ENCODE results near the gene HARBI1.

HARBI1 gene

GRCh38 chr11:46635557-46636139 lies 18.6 kb upstream of the HARBI1 start:
- no peak for DNase-seq (ENCODE audit: low read depth in 2 of 3, low spot score in 2 of 3)

- DNase-seq (ENCODE audit: low read depth in 2 of 3, low spot score in 2 of 3), result no peak
Measured at GRCh38 chr11:46633291-46634217, 16.5 kb upstream of the HARBI1 start.

- DNase-seq (ENCODE audit: low read depth in 2 of 3, low spot score in 2 of 3), result no peak
Measured at GRCh38 chr11:46632502-46632901, 15.5 kb upstream of the HARBI1 start.

GRCh38 chr11:46631676-46632075 lies 14.6 kb upstream of the HARBI1 start:
- no peak for DNase-seq (ENCODE audit: low read depth in 2 of 3, low spot score in 2 of 3)

GRCh38 chr11:46630237-46630636 lies 13.2 kb upstream of the HARBI1 start:
- DNase-seq (ENCODE audit: low read depth in 2 of 3, low spot score in 2 of 3), result no peak

GRCh38 chr11:46628961-46629360 lies 11.9 kb upstream of the HARBI1 start:
- DNase-seq (ENCODE audit: low read depth in 2 of 3, low spot score in 2 of 3), result no peak

GRCh38 chr11:46625406-46625805 lies 8.4 kb upstream of the HARBI1 start:
- DNase-seq (ENCODE audit: low read depth in 2 of 3, low spot score in 2 of 3), result no peak

- no peak for DNase-seq (ENCODE audit: low read depth in 2 of 3, low spot score in 2 of 3)
Measured at GRCh38 chr11:46618837-46619236, 1.8 kb upstream of the HARBI1 start.

GRCh38 chr11:46617972-46618314 lies 916 bp upstream of the HARBI1 start:
- no peak for DNase-seq (ENCODE audit: low read depth in 2 of 3, low spot score in 2 of 3)

GRCh38 chr11:46616551-46617133 lies 385 bp downstream of the HARBI1 start:
- DNase-seq (ENCODE audit: low read depth in 2 of 3, low spot score in 2 of 3), result no peak

GRCh38 chr11:46615756-46616155 lies 1.3 kb downstream of the HARBI1 start:
- DNase-seq (ENCODE audit: low read depth in 2 of 3, low spot score in 2 of 3), result no peak

- DNase-seq (ENCODE audit: low read depth in 2 of 3, low spot score in 2 of 3), result no peak
Measured at GRCh38 chr11:46612326-46612725, 4.7 kb downstream of the HARBI1 start.

GRCh38 chr11:46611526-46612304 lies 5.3 kb downstream of the HARBI1 start:
- no peak for DNase-seq (ENCODE audit: low read depth in 2 of 3, low spot score in 2 of 3)

GRCh38 chr11:46609386-46609785 lies 7.6 kb downstream of the HARBI1 start:
- no peak for DNase-seq (ENCODE audit: low read depth in 2 of 3, low spot score in 2 of 3)

- no peak for DNase-seq (ENCODE audit: low read depth in 2 of 3, low spot score in 2 of 3)
Measured at GRCh38 chr11:46607516-46607915, 9.5 kb downstream of the HARBI1 start.

GRCh38 chr11:46604796-46605195 lies 12.2 kb downstream of the HARBI1 start:
- DNase-seq (ENCODE audit: low read depth in 2 of 3, low spot score in 2 of 3), result no peak

- DNase-seq (ENCODE audit: low read depth in 2 of 3, low spot score in 2 of 3), result no peak
Measured at GRCh38 chr11:46603704-46604308, 13.2 kb downstream of the HARBI1 start.

- no peak for DNase-seq (ENCODE audit: low read depth in 2 of 3, low spot score in 2 of 3)
Measured at GRCh38 chr11:46601129-46601528, 15.9 kb downstream of the HARBI1 start.

- no peak for DNase-seq (ENCODE audit: low read depth in 2 of 3, low spot score in 2 of 3)
Measured at GRCh38 chr11:46600194-46600960, 16.6 kb downstream of the HARBI1 start.

Measured in activated CD8-positive, alpha-beta memory T cell treated with anti-CD3 and anti-CD28 coated beads for 48 hours (primary cell).